DND-41 (cell line): ENCODE measurements around the gene FBF1.
A peak's percentile ranks its signal among the peaks of the same experiment; 100 is the strongest.

Source experiments
- ATAC-seq: fragments of 200-7000 bp; cut with Tn5 transposase; 3 replicates; pipeline ENCODE4 v1.9.1; 2021; ENCODE audit warnings: low read depth; ENCODE audit not compliant: insufficient read depth
- DNase-seq: peaks from one replicate; pipeline ENCODE4 v3.0.0-alpha.2; 2020
- H2AFZ ChIP-seq: 2 replicates; pipeline ENCODE4 v1.6.0; 2012; ENCODE audit warnings: low read depth, low read length
- H3K27ac ChIP-seq: 2 replicates; pipeline ENCODE4 v1.5.1; 2012; ENCODE audit warnings: low read length, inconsistent platforms
- H3K27me3 ChIP-seq: fragments of 200-600 bp; sonication (generic); 2 replicates; pipeline ENCODE4 v1.6.0; 2012; ENCODE audit warnings: low read length, mild to moderate bottlenecking, inconsistent platforms; ENCODE audit not compliant: insufficient read depth, poor library complexity
- H3K36me3 ChIP-seq: 2 replicates; pipeline ENCODE4 v1.5.1; 2012; ENCODE audit warnings: low read length, inconsistent platforms; ENCODE audit not compliant: insufficient read depth
- H3K4me1 ChIP-seq: 2 replicates; pipeline ENCODE4 v1.5.1; 2012; ENCODE audit warnings: mild to moderate bottlenecking, low read length; ENCODE audit not compliant: insufficient read depth
- H3K4me2 ChIP-seq: 2 replicates; pipeline ENCODE4 v1.6.0; 2012; ENCODE audit warnings: mild to moderate bottlenecking, moderate library complexity, low read length, inconsistent platforms; ENCODE audit not compliant: insufficient read depth
- H3K4me3 ChIP-seq, 2 experiments: fragments of 200-600 bp in 1 of 2; shearing (Covaris generic) in 1 of 2; 2 replicates each; pipeline ENCODE4 v1.5.1; 2012 to 2016; ENCODE audit warnings: inconsistent platforms in 2 of 2, low read length in 2 of 2, mild to moderate bottlenecking in 2 of 2, low read depth in 1 of 2, moderate library complexity in 1 of 2
- H3K79me2 ChIP-seq: 2 replicates; pipeline ENCODE4 v1.6.0; 2012; ENCODE audit warnings: low read length, inconsistent platforms; ENCODE audit not compliant: insufficient read depth
- H3K9ac ChIP-seq: 2 replicates; pipeline ENCODE4 v1.6.0; 2012; ENCODE audit warnings: low read depth, mild to moderate bottlenecking, inconsistent platforms, low read length, moderate library complexity
- H3K9me3 ChIP-seq: 2 replicates; pipeline ENCODE4 v1.5.1; 2012; ENCODE audit warnings: low read length, moderate library complexity, mild to moderate bottlenecking, inconsistent platforms; ENCODE audit not compliant: insufficient read depth, severe bottlenecking
- H4K20me1 ChIP-seq: 2 replicates; pipeline ENCODE4 v1.6.0; 2012; ENCODE audit warnings: low read length; ENCODE audit not compliant: insufficient read depth
- EZH2 ChIP-seq: IDR thresholded peaks from 3 replicates; pipeline ENCODE4 v1.6.1; 2012; ENCODE audit warnings: borderline replicate concordance, low read depth, mild to moderate bottlenecking, moderate library complexity, low read length, inconsistent platforms; ENCODE audit not compliant: severe bottlenecking
- TF ChIP-seq, protein P1 (sequence below): IDR thresholded peaks from 2 replicates; pipeline ENCODE4 v1.5.1; 2012; ENCODE audit warnings: borderline replicate concordance, low read length, moderate library complexity, mild to moderate bottlenecking; ENCODE audit not compliant: poor library complexity, severe bottlenecking; ENCODE audit errors: extremely low read depth

FBF1 gene

DNA sequence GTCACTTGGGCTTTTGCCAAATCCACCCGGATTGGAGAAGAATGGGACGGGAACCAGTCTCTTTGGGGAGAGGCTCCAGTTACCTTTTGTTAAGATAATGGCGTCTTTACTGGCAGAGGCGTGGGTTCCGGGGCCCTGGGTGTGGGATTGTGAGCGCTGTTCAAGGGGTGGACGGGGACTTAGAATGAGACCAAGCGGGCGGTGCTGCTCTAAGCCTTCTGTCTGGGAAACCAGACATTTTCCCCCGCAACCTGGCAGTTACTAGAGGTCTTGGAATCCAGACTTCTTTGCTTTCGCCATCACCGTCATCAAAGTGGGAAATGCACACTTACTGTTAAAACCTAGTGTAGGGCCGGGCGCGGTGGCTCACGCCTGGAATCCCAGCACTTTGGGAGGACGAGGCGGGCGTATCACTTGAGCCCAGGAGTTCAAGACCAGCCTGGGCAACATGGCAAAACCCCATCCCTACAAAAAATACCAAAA is 38.9 kb upstream of the FBF1 start:
- Histone ChIP-seq H3K9me3 (no peaks in the 10 kb centered on the region), H3K27me3 (no peaks in the 10 kb centered on the region), H2AFZ (peak overlapping the region; percentile 93), H3K27ac (peak overlapping the region; percentile 98), H3K4me2 (peak overlapping the region; percentile 74), H4K20me1 (no peaks in the 10 kb centered on the region), H3K4me1 (peaks cover 36% of the 10 kb centered on the region), H3K9ac (peak overlapping the region; percentile 78), H3K79me2 (peaks cover 32% of the 10 kb centered on the region), H3K4me3 (peak overlapping the region; percentile 73 to 83), H3K36me3 (no peaks in the 10 kb centered on the region; the same call in 1 of the 2 replicates)
- TF ChIP-seq EZH2: no peak
- TF ChIP-seq, protein P1, sequence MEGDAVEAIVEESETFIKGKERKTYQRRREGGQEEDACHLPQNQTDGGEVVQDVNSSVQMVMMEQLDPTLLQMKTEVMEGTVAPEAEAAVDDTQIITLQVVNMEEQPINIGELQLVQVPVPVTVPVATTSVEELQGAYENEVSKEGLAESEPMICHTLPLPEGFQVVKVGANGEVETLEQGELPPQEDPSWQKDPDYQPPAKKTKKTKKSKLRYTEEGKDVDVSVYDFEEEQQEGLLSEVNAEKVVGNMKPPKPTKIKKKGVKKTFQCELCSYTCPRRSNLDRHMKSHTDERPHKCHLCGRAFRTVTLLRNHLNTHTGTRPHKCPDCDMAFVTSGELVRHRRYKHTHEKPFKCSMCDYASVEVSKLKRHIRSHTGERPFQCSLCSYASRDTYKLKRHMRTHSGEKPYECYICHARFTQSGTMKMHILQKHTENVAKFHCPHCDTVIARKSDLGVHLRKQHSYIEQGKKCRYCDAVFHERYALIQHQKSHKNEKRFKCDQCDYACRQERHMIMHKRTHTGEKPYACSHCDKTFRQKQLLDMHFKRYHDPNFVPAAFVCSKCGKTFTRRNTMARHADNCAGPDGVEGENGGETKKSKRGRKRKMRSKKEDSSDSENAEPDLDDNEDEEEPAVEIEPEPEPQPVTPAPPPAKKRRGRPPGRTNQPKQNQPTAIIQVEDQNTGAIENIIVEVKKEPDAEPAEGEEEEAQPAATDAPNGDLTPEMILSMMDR: no peak
- no peak for DNase-seq
- ATAC-seq: peak; percentile 26

- peak within 1 kb of the TSS; percentile 78 for H3K9ac ChIP-seq
- TF ChIP-seq EZH2: no peak
- TF ChIP-seq, protein P1: no peak
- DNase-seq (peak; percentile 98), ATAC-seq (peak; percentile 98)
- peak within 1 kb of the TSS; percentile 73 to 83 for H3K4me3 ChIP-seq
- H3K79me2 ChIP-seq: peaks cover 30% of the 10 kb centered on the region
- H3K27me3 ChIP-seq: no peaks in the 10 kb centered on the region
- peak within 1 kb of the TSS; percentile 74 for H3K4me2 ChIP-seq
- no peaks in the 10 kb centered on the region for H3K9me3 ChIP-seq
- peak within 1 kb of the TSS; percentile 98 for H3K27ac ChIP-seq
- H2AFZ ChIP-seq: peak within 1 kb of the TSS; percentile 93
- H3K36me3 ChIP-seq: no peaks in the 10 kb centered on the region; the same call in 1 of the 2 replicates
- H4K20me1 ChIP-seq: no peaks in the 10 kb centered on the region
- peaks cover 36% of the 10 kb centered on the region for H3K4me1 ChIP-seq
Measured at GRCh38 chr17:75978938-75979704, 38.3 kb upstream of the FBF1 start, which contains the start of the genes ACOX1 and TEN1. Gene ACOX1, minus strand, starts transcription at chr17:75979166. Its CDS starts 93 bp downstream, at chr17:75979073. Gene TEN1, plus strand, starts transcription at chr17:75979240. Its CDS starts 6,953 bp downstream, at chr17:75986193.

- TF ChIP-seq, protein P1: no peak
- no peak for TF ChIP-seq EZH2
- H2AFZ ChIP-seq: no peak overlapping the region
- no peaks in the 10 kb centered on the region for H3K9me3 ChIP-seq
- H3K36me3 ChIP-seq: peaks cover 16% of the 10 kb centered on the region
- no peaks in the 10 kb centered on the region for H4K20me1 ChIP-seq
- no peak overlapping the region for H3K4me3 ChIP-seq
- H3K4me1 ChIP-seq: peaks cover 36% of the 10 kb centered on the region
- no peak for ATAC-seq
- no peak overlapping the region for H3K27ac ChIP-seq
- H3K79me2 ChIP-seq: peaks cover 33% of the 10 kb centered on the region
- H3K4me2 ChIP-seq: peak overlapping the region; percentile 5
- no peak overlapping the region for H3K9ac ChIP-seq
- DNase-seq: no peak
- H3K27me3 ChIP-seq: no peaks in the 10 kb centered on the region
Measured at GRCh38 chr17:75976175-75976848, 35.5 kb upstream of the FBF1 start.
